Measurements from ENCODE around the gene SLC9A2.

The SLC9A2 gene

GRCh38 chr2:102620332-102620731 lies 979 bp downstream of the SLC9A2 start:
- no peak for DNase-seq (ENCODE audit: low spot score)

GRCh38 chr2:102621630-102622029 lies 2.3 kb downstream of the SLC9A2 start:
- no peak for DNase-seq (ENCODE audit: low spot score)

GRCh38 chr2:102622646-102623045 lies 3.3 kb downstream of the SLC9A2 start:
- no peak for DNase-seq (ENCODE audit: low spot score)

- DNase-seq (ENCODE audit: low spot score), result no peak
These were observed 11.1 kb downstream of the SLC9A2 start for GRCh38 chr2:102630458-102630857.

GRCh38 chr2:102632380-102633175 lies 13.2 kb downstream of the SLC9A2 start:
- DNase-seq (ENCODE audit: low spot score), result no peak

- DNase-seq (ENCODE audit: low spot score), result no peak
These were observed 15.5 kb downstream of the SLC9A2 start for GRCh38 chr2:102634831-102635241.

GRCh38 chr2:102635317-102635716 lies 16.0 kb downstream of the SLC9A2 start:
- no peak for DNase-seq (ENCODE audit: low spot score)

- no peak for DNase-seq (ENCODE audit: low spot score)
These were observed 17.0 kb downstream of the SLC9A2 start for GRCh38 chr2:102636283-102636907.

GRCh38 chr2:102637358-102637757 lies 18.0 kb downstream of the SLC9A2 start:
- no peak for DNase-seq (ENCODE audit: low spot score)

GRCh38 chr2:102639429-102639828 lies 20.1 kb downstream of the SLC9A2 start:
- no peak for DNase-seq (ENCODE audit: low spot score)

GRCh38 chr2:102652126-102652525 lies 32.8 kb downstream of the SLC9A2 start:
- DNase-seq (ENCODE audit: low spot score), result no peak

GRCh38 chr2:102657770-102658169 lies 38.4 kb downstream of the SLC9A2 start:
- no peak for DNase-seq (ENCODE audit: low spot score)

GRCh38 chr2:102660070-102660469 lies 40.7 kb downstream of the SLC9A2 start:
- DNase-seq (ENCODE audit: low spot score), result no peak

GRCh38 chr2:102660574-102660973 lies 41.2 kb downstream of the SLC9A2 start:
- DNase-seq (ENCODE audit: low spot score), result no peak

GRCh38 chr2:102661846-102662245 lies 42.5 kb downstream of the SLC9A2 start:
- DNase-seq (ENCODE audit: low spot score), result no peak

GRCh38 chr2:102662833-102663232 lies 43.5 kb downstream of the SLC9A2 start:
- no peak for DNase-seq (ENCODE audit: low spot score)

- no peak for DNase-seq (ENCODE audit: low spot score)
These were observed 44.0 kb downstream of the SLC9A2 start for GRCh38 chr2:102663381-102663780.

- DNase-seq (ENCODE audit: low spot score), result no peak
These were observed 45.1 kb downstream of the SLC9A2 start for GRCh38 chr2:102664471-102664909.

- no peak for DNase-seq (ENCODE audit: low spot score)
These were observed 47.7 kb downstream of the SLC9A2 start for GRCh38 chr2:102667072-102667471.

GRCh38 chr2:102668171-102668570 lies 48.8 kb downstream of the SLC9A2 start:
- no peak for DNase-seq (ENCODE audit: low spot score)

GRCh38 chr2:102669401-102669800 lies 50.0 kb downstream of the SLC9A2 start:
- no peak for DNase-seq (ENCODE audit: low spot score)

- no peak for DNase-seq (ENCODE audit: low spot score)
These were observed 52.9 kb downstream of the SLC9A2 start for GRCh38 chr2:102672107-102672776.

- no peak for DNase-seq (ENCODE audit: low spot score)
These were observed 55.0 kb downstream of the SLC9A2 start for GRCh38 chr2:102674370-102674769.

All from pons (tissue), 1 donor.